Stimulated activated naive B cell treated with anti-CD40 and anti-IgM and Interleukin-4, amounts not matched to agents 10 μg/mL and 1 μg/mL and 100 μg/mL, for 72 hours (primary cell): Measurements from ENCODE around the gene DLG1.
"Not testable (repeated sequence)": the region's sequence is repeated elsewhere in the genome, so short reads cannot be mapped to it uniquely, and the experiment has no call there.

Experiments
- ATAC-seq, 2 donors: fragments of 150-1000 bp; cut with Tn5 transposase; replicated peaks; 2 replicates each; pipeline ENCODE4 v1.10.0; 2021; ENCODE audit warnings: moderate library complexity in 1 of 2
- DNase-seq: peaks from one replicate; pipeline ENCODE4 v3.0.0; 2021
- H3K27ac Mint-ChIP-seq: one replicate; pipeline ENCODE4 v1.8.0; 2022; ENCODE audit warnings: mild to moderate bottlenecking, mixed read lengths
- H3K27me3 Mint-ChIP-seq, 2 donors: one replicate each; pipeline ENCODE4 v1.8.0; 2022; ENCODE audit warnings: mixed read lengths in 2 of 2
- H3K36me3 Mint-ChIP-seq, 2 donors: one replicate each; pipeline ENCODE4 v1.8.0; 2022; ENCODE audit warnings: mixed read lengths in 2 of 2, mild to moderate bottlenecking in 1 of 2
- H3K4me1 Mint-ChIP-seq, 2 donors: one replicate each; pipeline ENCODE4 v1.8.0; 2022; ENCODE audit warnings: mixed read lengths in 2 of 2, mild to moderate bottlenecking in 1 of 2
- H3K4me3 Mint-ChIP-seq, 2 donors: one replicate each; pipeline ENCODE4 v1.8.0; 2022; ENCODE audit warnings: mild to moderate bottlenecking in 2 of 2, mixed read lengths in 2 of 2, moderate library complexity in 1 of 2
- H3K9me3 Mint-ChIP-seq, 2 donors: one replicate each; pipeline ENCODE4 v1.8.0; 2022; ENCODE audit warnings: mixed read lengths in 2 of 2, mild to moderate bottlenecking in 1 of 2

DLG1 gene

GRCh38 chr3:197216914-197217313 is 81.5 kb downstream of the DLG1 start:
- Mint-ChIP-seq H3K4me1 (peaks cover 9 to 18% of the 10 kb centered on the region in 2 donors), H3K36me3 (peaks cover 9 to 18% of the 10 kb centered on the region in 2 donors), H3K9me3 (peaks cover under 1 to 2% of the 10 kb centered on the region in 2 donors), H3K27me3 (no peaks in the 10 kb centered on the region), H3K27ac (no peak overlapping the region), H3K4me3 (no peak overlapping the region)
- no peak for ATAC-seq
- no peak for DNase-seq

- H3K27me3 Mint-ChIP-seq: no peaks in the 10 kb centered on the region
- H3K27ac Mint-ChIP-seq: no peak overlapping the region
- ATAC-seq (no peak), DNase-seq (no peak)
- peaks cover 6 to 7% of the 10 kb centered on the region in 2 donors for H3K9me3 Mint-ChIP-seq
- no peak overlapping the region for H3K4me3 Mint-ChIP-seq
- H3K36me3 Mint-ChIP-seq: peaks cover 15 to 24% of the 10 kb centered on the region in 2 donors
- H3K4me1 Mint-ChIP-seq: peaks cover 13 to 20% of the 10 kb centered on the region in 2 donors
Measured at GRCh38 chr3:197216169-197216860, 82.1 kb downstream of the DLG1 start.

- Mint-ChIP-seq H3K27me3 (no peaks in the 10 kb centered on the region), H3K4me3 (no peak overlapping the region), H3K27ac (no peak overlapping the region), H3K9me3 (peaks cover 7 to 8% of the 10 kb centered on the region in 2 donors), H3K36me3 (peaks cover 15 to 24% of the 10 kb centered on the region in 2 donors), H3K4me1 (peaks cover 27 to 44% of the 10 kb centered on the region in 2 donors)
- ATAC-seq (no peak), DNase-seq (no peak)
Measured at GRCh38 chr3:197212290-197212689, 86.1 kb downstream of the DLG1 start.

GRCh38 chr3:197211698-197212097 is 86.7 kb downstream of the DLG1 start:
- ATAC-seq, H3K27me3 Mint-ChIP-seq, H3K27ac Mint-ChIP-seq, H3K9me3 Mint-ChIP-seq, H3K4me3 Mint-ChIP-seq, DNase-seq: not testable (repeated sequence)
- peaks cover 26 to 42% of the 10 kb centered on the region in 2 donors for H3K4me1 Mint-ChIP-seq
- H3K36me3 Mint-ChIP-seq: peaks cover 15 to 24% of the 10 kb centered on the region in 2 donors

DNA sequence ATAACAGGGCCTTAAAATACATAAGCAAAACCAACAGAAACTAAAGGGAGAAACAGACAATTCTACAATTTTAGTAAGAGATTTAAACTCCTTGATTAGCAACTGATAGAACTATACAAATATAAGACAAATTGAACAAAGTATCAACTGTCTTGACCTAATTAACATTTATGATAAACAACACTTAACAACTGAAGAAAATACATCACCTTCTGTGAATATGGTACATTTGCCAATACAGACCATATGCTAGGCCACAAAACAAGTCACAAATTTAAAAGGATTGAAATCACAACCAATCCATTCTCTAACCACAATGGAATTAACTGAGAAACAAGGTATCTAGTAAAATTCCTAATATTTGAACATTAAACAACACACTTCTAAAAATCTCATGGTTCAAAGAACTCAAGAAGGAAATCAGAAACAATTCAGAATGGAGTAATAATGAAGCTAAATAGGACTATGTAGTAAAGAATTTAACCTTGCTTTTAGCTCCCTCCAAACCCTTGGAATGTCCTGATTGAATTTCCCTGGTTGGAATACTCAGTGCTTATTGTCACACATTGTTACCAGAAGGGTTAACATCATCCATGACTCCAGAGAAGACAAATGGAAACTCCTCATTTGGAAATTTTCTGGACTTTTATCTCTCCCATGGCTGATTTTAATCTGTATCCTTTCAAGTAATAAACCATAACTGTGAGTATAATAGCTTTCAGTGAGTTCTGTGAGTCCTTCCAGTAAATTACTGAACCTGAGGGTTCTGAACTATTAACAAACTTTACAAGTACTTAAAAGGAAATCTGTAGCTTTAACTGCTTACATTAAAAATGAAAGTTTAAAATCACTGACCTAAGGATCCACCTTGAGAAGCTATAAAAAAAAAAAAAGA is 88.8 kb downstream of the DLG1 start:
- peaks cover 27 to 51% of the 10 kb centered on the region in 2 donors for H3K4me1 Mint-ChIP-seq
- DNase-seq (no peak), ATAC-seq (no peak)
- H3K36me3 Mint-ChIP-seq: peaks cover 17 to 31% of the 10 kb centered on the region in 2 donors
- peak overlapping the region; percentile 63 for H3K27ac Mint-ChIP-seq
- no peak overlapping the region for H3K4me3 Mint-ChIP-seq
- no peaks in the 10 kb centered on the region for H3K27me3 Mint-ChIP-seq
- peaks cover 7 to 8% of the 10 kb centered on the region in 2 donors for H3K9me3 Mint-ChIP-seq

DNA sequence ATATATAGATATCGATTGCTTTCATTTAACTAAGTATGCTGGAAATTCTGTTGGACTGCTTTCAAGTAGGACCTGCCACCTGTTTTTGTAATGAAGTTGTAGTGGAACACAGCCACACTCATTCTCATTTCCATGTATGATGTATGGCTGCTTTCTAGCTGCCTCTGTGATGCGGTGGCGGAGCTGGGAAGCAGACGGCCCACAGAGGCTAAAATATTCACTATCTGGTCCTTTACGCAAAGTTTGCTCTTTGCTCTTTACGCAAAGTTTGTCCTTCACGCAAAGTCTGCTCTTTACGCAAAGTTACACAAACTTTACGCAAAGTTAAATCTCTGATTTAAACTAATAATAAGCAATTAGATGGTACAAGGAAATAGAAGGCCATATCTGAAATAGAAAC is 91.5 kb downstream of the DLG1 start:
- peaks cover 30 to 68% of the 10 kb centered on the region in 2 donors for H3K4me1 Mint-ChIP-seq
- no peaks in the 10 kb centered on the region for H3K27me3 Mint-ChIP-seq
- H3K27ac Mint-ChIP-seq: no peak overlapping the region
- H3K4me3 Mint-ChIP-seq: no peak overlapping the region
- H3K36me3 Mint-ChIP-seq: peaks cover 10 to 16% of the 10 kb centered on the region in 2 donors
- H3K9me3 Mint-ChIP-seq: peaks cover 5 to 8% of the 10 kb centered on the region in 2 donors
- DNase-seq (no peak), ATAC-seq (no peak)

DNA sequence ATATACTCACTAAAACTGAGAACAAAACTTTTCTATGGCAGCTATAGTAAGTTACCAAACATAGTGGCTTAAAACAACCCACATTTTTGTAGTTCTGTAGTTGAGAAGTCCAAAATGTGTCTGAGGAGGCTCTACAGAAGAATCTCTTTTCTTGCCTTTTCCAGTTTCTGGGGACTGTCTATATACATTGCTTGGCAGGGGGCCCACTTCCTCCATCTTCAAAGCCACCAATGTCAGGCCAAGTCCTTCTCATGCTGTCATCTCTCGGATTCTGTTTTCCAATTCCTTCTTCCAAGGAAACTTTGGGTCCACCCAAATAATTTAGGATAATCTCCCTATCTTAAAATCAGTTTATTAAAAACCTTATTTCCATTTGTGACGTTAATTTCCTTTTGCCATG is 92.7 kb downstream of the DLG1 start:
- peaks cover 5 to 7% of the 10 kb centered on the region in 2 donors for H3K36me3 Mint-ChIP-seq
- no peak for ATAC-seq
- H3K27me3 Mint-ChIP-seq: no peaks in the 10 kb centered on the region
- no peak overlapping the region for H3K27ac Mint-ChIP-seq
- H3K4me1 Mint-ChIP-seq: peaks cover 27 to 65% of the 10 kb centered on the region in 2 donors
- no peak for DNase-seq
- H3K9me3 Mint-ChIP-seq: no peaks in the 10 kb centered on the region
- no peak overlapping the region for H3K4me3 Mint-ChIP-seq

DNA sequence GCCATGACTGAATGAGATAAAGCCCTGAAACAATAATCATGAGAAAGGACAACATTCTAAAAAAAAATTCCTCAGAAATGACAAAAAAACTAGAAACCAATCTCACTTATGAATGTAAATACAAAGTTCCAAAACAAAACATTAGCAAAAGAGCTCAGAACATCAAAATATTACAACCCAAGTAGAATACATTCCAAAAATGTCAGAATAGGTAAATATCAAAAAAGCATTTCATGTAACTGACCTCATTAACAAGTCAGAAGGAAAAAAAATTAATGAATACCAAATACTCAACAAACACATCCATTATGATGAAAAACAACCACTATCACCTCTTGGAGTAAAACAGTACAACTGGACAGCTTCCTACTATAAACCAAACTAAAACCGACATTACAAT is 93.1 kb downstream of the DLG1 start:
- Mint-ChIP-seq H3K27me3 (no peaks in the 10 kb centered on the region), H3K36me3 (peaks cover 5 to 7% of the 10 kb centered on the region in 2 donors), H3K4me1 (peaks cover 31 to 65% of the 10 kb centered on the region in 2 donors), H3K27ac (no peak overlapping the region), H3K9me3 (no peaks in the 10 kb centered on the region), H3K4me3 (no peak overlapping the region)
- ATAC-seq: no peak
- DNase-seq: no peak

- Mint-ChIP-seq H3K36me3 (peaks cover 5 to 7% of the 10 kb centered on the region in 2 donors), H3K4me3 (no peak overlapping the region), H3K27me3 (no peaks in the 10 kb centered on the region), H3K9me3 (no peaks in the 10 kb centered on the region), H3K4me1 (peaks cover 28 to 60% of the 10 kb centered on the region in 2 donors), H3K27ac (no peak overlapping the region)
- no peak for ATAC-seq
- no peak for DNase-seq
Measured at GRCh38 chr3:197204736-197205135, 93.7 kb downstream of the DLG1 start.

GRCh38 chr3:197203714-197204146 is 94.7 kb downstream of the DLG1 start:
- H3K4me1 Mint-ChIP-seq: peaks cover 23 to 52% of the 10 kb centered on the region in 2 donors
- H3K9me3 Mint-ChIP-seq: no peaks in the 10 kb centered on the region
- H3K27ac Mint-ChIP-seq: no peak overlapping the region
- H3K27me3 Mint-ChIP-seq: no peaks in the 10 kb centered on the region
- no peak overlapping the region for H3K4me3 Mint-ChIP-seq
- no peak for DNase-seq
- no peak for ATAC-seq
- H3K36me3 Mint-ChIP-seq: peaks cover 5 to 7% of the 10 kb centered on the region in 2 donors

- no peak overlapping the region for H3K27ac Mint-ChIP-seq
- H3K27me3 Mint-ChIP-seq: no peaks in the 10 kb centered on the region
- H3K36me3 Mint-ChIP-seq: peaks cover 5 to 7% of the 10 kb centered on the region in 2 donors
- ATAC-seq (no peak), DNase-seq (no peak)
- peaks cover 20 to 52% of the 10 kb centered on the region in 2 donors for H3K4me1 Mint-ChIP-seq
- no peak overlapping the region for H3K4me3 Mint-ChIP-seq
- no peaks in the 10 kb centered on the region for H3K9me3 Mint-ChIP-seq
Measured at GRCh38 chr3:197202694-197203093, 95.7 kb downstream of the DLG1 start.

DNA sequence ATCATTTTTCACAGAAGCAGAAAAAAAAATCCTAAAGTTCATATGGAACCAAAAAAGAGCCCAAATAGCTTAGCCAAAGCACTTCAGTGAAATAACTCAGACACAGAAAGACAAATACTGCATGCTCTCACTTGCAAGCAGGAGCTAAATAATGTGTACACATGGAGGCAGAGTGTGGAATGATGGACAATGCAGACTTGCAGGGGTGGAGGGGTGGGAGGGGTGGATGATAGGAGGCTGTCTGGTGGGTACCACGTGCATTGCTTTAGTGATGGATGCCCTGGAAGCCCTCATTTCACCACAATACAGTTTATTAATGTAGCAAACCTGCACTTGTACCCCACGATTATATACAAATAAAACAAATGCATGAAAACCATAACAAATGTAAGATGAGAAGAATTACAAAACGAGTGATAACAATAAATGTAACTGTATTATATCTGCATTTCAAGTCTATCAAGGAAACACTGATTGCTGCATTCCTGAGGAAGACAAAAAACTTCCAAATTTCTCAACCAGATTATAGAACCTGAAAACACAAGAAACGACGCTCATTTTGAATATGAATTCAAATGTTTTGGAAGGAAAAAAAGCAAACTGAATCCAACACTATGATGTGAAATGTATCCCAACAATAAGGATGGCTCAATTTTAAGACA is 96.5 kb downstream of the DLG1 start:
- no peak for DNase-seq
- Mint-ChIP-seq H3K27me3 (no peaks in the 10 kb centered on the region), H3K4me3 (no peak overlapping the region), H3K9me3 (no peaks in the 10 kb centered on the region), H3K36me3 (peaks cover 5 to 7% of the 10 kb centered on the region in 2 donors), H3K4me1 (peaks cover 23 to 52% of the 10 kb centered on the region in 2 donors), H3K27ac (no peak overlapping the region)
- no peak for ATAC-seq

GRCh38 chr3:197200856-197201255 is 97.6 kb downstream of the DLG1 start:
- H3K36me3 Mint-ChIP-seq, DNase-seq, H3K4me3 Mint-ChIP-seq, H3K9me3 Mint-ChIP-seq, ATAC-seq, H3K27ac Mint-ChIP-seq, H3K27me3 Mint-ChIP-seq: not testable (repeated sequence)
- peaks cover 23 to 46% of the 10 kb centered on the region in 2 donors for H3K4me1 Mint-ChIP-seq

DNA sequence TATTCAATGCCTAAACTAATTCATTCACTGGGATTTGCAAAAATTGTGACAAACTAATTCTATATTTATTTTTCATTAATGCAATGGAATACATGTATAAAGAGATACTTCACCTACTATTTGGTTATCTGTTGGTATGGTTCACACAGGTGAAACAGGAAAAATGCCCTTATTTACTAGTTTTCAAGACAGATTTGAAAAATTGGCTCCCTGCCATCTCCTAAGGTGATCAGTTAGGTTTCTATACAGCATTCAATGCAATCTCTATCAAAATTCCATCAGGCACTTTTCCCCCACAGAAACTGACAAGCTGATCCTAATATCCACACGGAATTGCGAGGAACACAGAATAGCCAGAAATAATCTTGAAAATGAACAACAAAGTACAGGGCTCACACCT is 101.1 kb downstream of the DLG1 start:
- Mint-ChIP-seq H3K9me3 (peaks cover 4% of the 10 kb centered on the region in 2 donors), H3K27me3 (no peaks in the 10 kb centered on the region), H3K36me3 (peaks cover 3 to 11% of the 10 kb centered on the region in 2 donors), H3K4me3 (no peak overlapping the region), H3K4me1 (peaks cover 12 to 15% of the 10 kb centered on the region in 2 donors), H3K27ac (no peak overlapping the region)
- DNase-seq: no peak
- ATAC-seq: no peak
